CD8-positive, alpha-beta memory T cell (primary cell): ENCODE data around the gene TC2N. TPM values are rescaled to one million over a fixed set of nuclear protein-coding genes. Genes with fewer than 3 reads are reported as not detected.

Source experiments
- CTCF ChIA-PET: fragments of 350-600 bp; sonication (Branson Sonifier 250); formaldehyde crosslinking; loops from one replicate; lab custom pipeline; 2021; ENCODE audit warnings: antibody characterized with exemption; lab: Charles Lee
- POLR2A ChIA-PET: fragments of 350-600 bp; sonication (Branson Sonifier 250); formaldehyde crosslinking; loops from one replicate; lab custom pipeline; 2021; ENCODE audit warnings: antibody characterized with exemption; lab: Charles Lee
- DNase-seq, 5 donors: peaks; one replicate each; pipeline versions ENCODE4 v3.0.0 to v3.0.0-alpha.2; 2020 to 2022; ENCODE audit warnings: mixed read lengths in 1 of 5
- H3K27ac ChIP-seq: one replicate; pipeline ENCODE4 v1.7.0; 2013; ENCODE audit warnings: low read depth, mild to moderate bottlenecking, low read length, moderate library complexity
- H3K27me3 ChIP-seq: 2 replicates; pipeline ENCODE4 v1.7.0; 2013; ENCODE audit warnings: low read length, mild to moderate bottlenecking; ENCODE audit not compliant: insufficient read depth, poor library complexity, severe bottlenecking
- H3K36me3 ChIP-seq: 2 replicates; pipeline ENCODE4 v1.7.0; 2013; ENCODE audit warnings: mild to moderate bottlenecking, low read length, moderate library complexity; ENCODE audit not compliant: insufficient read depth
- H3K4me1 ChIP-seq: 2 replicates; pipeline ENCODE4 v1.7.0; 2013; ENCODE audit warnings: mild to moderate bottlenecking, low read length, moderate library complexity; ENCODE audit not compliant: insufficient read depth
- H3K4me3 ChIP-seq: 2 replicates; pipeline ENCODE4 v1.7.0; 2013; ENCODE audit warnings: mild to moderate bottlenecking, low read length
- H3K9me3 ChIP-seq: 2 replicates; pipeline ENCODE4 v1.7.0; 2013; ENCODE audit warnings: mild to moderate bottlenecking, low read length
- H3K27ac Mint-ChIP-seq, 8 donors: one replicate each; pipeline ENCODE4 v1.8.0; 2020 to 2021; ENCODE audit warnings: mixed read lengths in 8 of 8, mild to moderate bottlenecking in 6 of 8, inconsistent platforms in 3 of 8, moderate library complexity in 3 of 8
- H3K27me3 Mint-ChIP-seq, 2 donors: one replicate each; pipeline ENCODE4 v1.8.0; 2020 to 2021; ENCODE audit warnings: mixed read lengths in 2 of 2, mild to moderate bottlenecking in 1 of 2, moderate library complexity in 1 of 2
- H3K36me3 Mint-ChIP-seq, 3 donors: one replicate each; pipeline ENCODE4 v1.8.0; 2020 to 2021; ENCODE audit warnings: mixed read lengths in 3 of 3, inconsistent platforms in 1 of 3, mild to moderate bottlenecking in 1 of 3
- H3K4me1 Mint-ChIP-seq, 3 donors: one replicate each; pipeline ENCODE4 v1.8.0; 2020 to 2021; ENCODE audit warnings: mixed read lengths in 3 of 3, inconsistent platforms in 1 of 3, mild to moderate bottlenecking in 1 of 3
- H3K4me3 Mint-ChIP-seq, 7 donors: one replicate each; pipeline ENCODE4 v1.8.0; 2020 to 2021; ENCODE audit warnings: mixed read lengths in 7 of 7, mild to moderate bottlenecking in 6 of 7, moderate library complexity in 4 of 7, inconsistent platforms in 2 of 7
- H3K9me3 Mint-ChIP-seq, 5 donors: one replicate each; pipeline ENCODE4 v1.8.0; 2020 to 2022; ENCODE audit warnings: mixed read lengths in 5 of 5, mild to moderate bottlenecking in 3 of 5, moderate library complexity in 2 of 5, inconsistent platforms in 1 of 5
- polyA plus RNA-seq: library from polyadenylated mRNA; unstranded; fragments of 300-500 nt; fragmentation: Illumina TruSeq; gene quantifications from one replicate; pipeline ENCODE4 v1.2.3, GENCODE V29; 2021
- total RNA-seq, 2 experiments: library from RNA; stranded (reverse); gene quantifications; one replicate each; pipeline ENCODE4 v1.2.3, GENCODE V29; 2021

Gene TC2N
- total and polyA plus RNA-seq, 3 experiments from 2014 or later: 43.1 to 228 (median 45.2) TPM

GRCh38 chr14:91897106-91897701 is 29.9 kb upstream of the TC2N start:
- POLR2A ChIA-PET: interaction anchor here (1.4 kb wide), 1 partner anchor 14 kb away, joined by 3 read pairs; no protein-coding TSS in a partner anchor

GRCh38 chr14:91896419-91896818 is 29.1 kb upstream of the TC2N start:
- Mint-ChIP-seq H3K9me3 (no peaks in the 10 kb centered on the region), H3K36me3 (no peaks in the 10 kb centered on the region), H3K27ac (no peak overlapping the region), H3K4me1 (peaks cover 28 to 49% (median 29%) of the 10 kb centered on the region in 3 donors), H3K4me3 (no peak overlapping the region), H3K27me3 (no peaks in the 10 kb centered on the region)
- DNase-seq: no peak
- Histone ChIP-seq H3K27ac (no peak overlapping the region), H3K4me1 (peaks cover 30% of the 10 kb centered on the region), H3K4me3 (no peak overlapping the region), H3K27me3 (no peaks in the 10 kb centered on the region), H3K36me3 (no peaks in the 10 kb centered on the region), H3K9me3 (no peaks in the 10 kb centered on the region)
- POLR2A ChIA-PET: interaction anchor here (1.1 to 1.4 kb wide), 2 partner anchors 13 to 29 kb away, joined by 3 read pairs; partner anchors contain the start of gene TC2N
- CTCF ChIA-PET: interaction anchor here (1.2 kb wide), 1 partner anchor 15 kb away, joined by 6 read pairs; no protein-coding TSS in a partner anchor

More at GRCh38 chr14:91897106-91897701, 29.9 kb upstream of the TC2N start:
- H3K27me3 ChIP-seq: no peaks in the 10 kb centered on the region
- no peaks in the 10 kb centered on the region for H3K27me3 Mint-ChIP-seq
- no peaks in the 10 kb centered on the region for H3K9me3 ChIP-seq
- no peak overlapping the region for H3K4me3 ChIP-seq
- H3K9me3 Mint-ChIP-seq: no peaks in the 10 kb centered on the region
- H3K4me3 Mint-ChIP-seq: no peak overlapping the region
- H3K4me1 Mint-ChIP-seq: peaks cover 21 to 41% (median 22%) of the 10 kb centered on the region in 3 donors
- CTCF ChIA-PET: interaction anchor here (1.2 kb wide), 1 partner anchor 14 kb away, joined by 6 read pairs; no protein-coding TSS in a partner anchor
- peaks cover 22% of the 10 kb centered on the region for H3K4me1 ChIP-seq
- no peak overlapping the region for H3K27ac ChIP-seq
- H3K36me3 ChIP-seq: no peaks in the 10 kb centered on the region
- H3K27ac Mint-ChIP-seq: no peak overlapping the region
- H3K36me3 Mint-ChIP-seq: no peaks in the 10 kb centered on the region
- DNase-seq: no peak

GRCh38 chr14:91893669-91894068 is 26.3 kb upstream of the TC2N start:
- no peaks in the 10 kb centered on the region for H3K27me3 ChIP-seq
- ChIA-PET CTCF (interaction anchor here (0.7 to 8.0 kb wide), 4 partner anchors 17 to 89 kb away, joined by 3 to 30 read pairs (median 5); no protein-coding TSS in a partner anchor), POLR2A (interaction anchor here (0.7 to 1.2 kb wide), 2 partner anchors 28 to 43 kb away, joined by 6 to 10 read pairs; no protein-coding TSS in a partner anchor)
- H3K36me3 ChIP-seq: no peaks in the 10 kb centered on the region
- H3K4me3 ChIP-seq: no peak overlapping the region
- Mint-ChIP-seq H3K27ac (peak overlapping the region in 6 of 8 donors; percentile 4 to 84 (median 78)), H3K9me3 (no peaks in the 10 kb centered on the region), H3K4me3 (peak overlapping the region in 1 of 7 donors; percentile 24), H3K27me3 (no peaks in the 10 kb centered on the region), H3K4me1 (peaks cover 55 to 67% (median 57%) of the 10 kb centered on the region in 3 donors), H3K36me3 (no peaks in the 10 kb centered on the region)
- no peaks in the 10 kb centered on the region for H3K9me3 ChIP-seq
- no peak overlapping the region for H3K27ac ChIP-seq
- no peak for DNase-seq
- H3K4me1 ChIP-seq: peaks cover 58% of the 10 kb centered on the region

GRCh38 chr14:91893007-91893406 is 25.7 kb upstream of the TC2N start:
- Histone ChIP-seq H3K27ac (no peak overlapping the region), H3K9me3 (no peaks in the 10 kb centered on the region), H3K27me3 (no peaks in the 10 kb centered on the region), H3K4me3 (no peak overlapping the region), H3K4me1 (peaks cover 59% of the 10 kb centered on the region), H3K36me3 (no peaks in the 10 kb centered on the region)
- Mint-ChIP-seq H3K27me3 (no peaks in the 10 kb centered on the region), H3K9me3 (no peaks in the 10 kb centered on the region), H3K4me3 (no peak overlapping the region), H3K4me1 (peaks cover 55 to 70% (median 60%) of the 10 kb centered on the region in 3 donors), H3K36me3 (no peaks in the 10 kb centered on the region), H3K27ac (peak overlapping the region in 4 of 8 donors; percentile 66 to 84 (median 78))
- peak in 1 of 5 donors; percentile 26 for DNase-seq
- ChIA-PET CTCF (interaction anchor here (0.7 to 8.0 kb wide), 6 partner anchors 10 to 88 kb away, joined by 3 to 30 read pairs (median 4); no protein-coding TSS in a partner anchor), POLR2A (interaction anchor here (0.9 kb wide), 1 partner anchor 29 kb away, joined by 3 read pairs; no protein-coding TSS in a partner anchor)

GRCh38 chr14:91891721-91892220 is 24.4 kb upstream of the TC2N start:
- no peaks in the 10 kb centered on the region for H3K27me3 ChIP-seq
- no peak for DNase-seq
- H3K9me3 ChIP-seq: no peaks in the 10 kb centered on the region
- H3K36me3 ChIP-seq: no peaks in the 10 kb centered on the region
- Mint-ChIP-seq H3K27ac (peak overlapping the region in 7 of 8 donors; percentile 43 to 94 (median 89)), H3K4me1 (peaks cover 54 to 69% (median 60%) of the 10 kb centered on the region in 3 donors), H3K27me3 (no peaks in the 10 kb centered on the region), H3K9me3 (no peaks in the 10 kb centered on the region), H3K4me3 (peak overlapping the region in 3 of 7 donors; percentile 2 to 46 (median 39)), H3K36me3 (no peaks in the 10 kb centered on the region)
- ChIA-PET CTCF (interaction anchor here (0.8 to 8.0 kb wide), 8 partner anchors 9 to 244 kb away, joined by 3 to 30 read pairs (median 4); no protein-coding TSS in a partner anchor), POLR2A (interaction anchor here (0.8 kb wide), 2 partner anchors 18 to 33 kb away, joined by 3 read pairs; no protein-coding TSS in a partner anchor)
- peaks cover 59% of the 10 kb centered on the region for H3K4me1 ChIP-seq
- H3K4me3 ChIP-seq: no peak overlapping the region
- H3K27ac ChIP-seq: no peak overlapping the region

- peaks cover 54 to 74% (median 62%) of the 10 kb centered on the region in 3 donors for H3K4me1 Mint-ChIP-seq
- Histone ChIP-seq H3K36me3 (no peaks in the 10 kb centered on the region), H3K9me3 (no peaks in the 10 kb centered on the region), H3K27me3 (no peaks in the 10 kb centered on the region), H3K27ac (no peak overlapping the region), H3K4me1 (peaks cover 59% of the 10 kb centered on the region), H3K4me3 (no peak overlapping the region)
- H3K9me3 Mint-ChIP-seq: no peaks in the 10 kb centered on the region
- H3K27ac Mint-ChIP-seq: peak overlapping the region in 7 of 8 donors; percentile 23 to 94 (median 89)
- H3K36me3 Mint-ChIP-seq: no peaks in the 10 kb centered on the region
- ChIA-PET CTCF (interaction anchor here (1.0 to 8.0 kb wide), 5 partner anchors 8 to 106 kb away, joined by 3 to 30 read pairs (median 5); no protein-coding TSS in a partner anchor), POLR2A (interaction anchor here (0.8 to 2.0 kb wide), 3 partner anchors 17 to 33 kb away, joined by 3 to 7 read pairs (median 3); partner anchors contain the start of gene TC2N)
- peak overlapping the region in 5 of 7 donors; percentile 39 to 89 (median 39) for H3K4me3 Mint-ChIP-seq
- H3K27me3 Mint-ChIP-seq: no peaks in the 10 kb centered on the region
- no peak for DNase-seq
Observed at GRCh38 chr14:91891101-91891500, 23.8 kb upstream of the TC2N start.

- peaks cover 54 to 76% (median 63%) of the 10 kb centered on the region in 3 donors for H3K4me1 Mint-ChIP-seq
- CTCF ChIA-PET: interaction anchor here (0.8 to 8.0 kb wide), 2 partner anchors 20 to 27 kb away, joined by 3 to 30 read pairs; no protein-coding TSS in a partner anchor
Observed at GRCh38 chr14:91890291-91890749, 23.0 kb upstream of the TC2N start.

More at GRCh38 chr14:91890291-91890749, 23.0 kb upstream of the TC2N start:
- DNase-seq: peak in 2 of 5 donors; percentile 34 to 65
- no peaks in the 10 kb centered on the region for H3K36me3 Mint-ChIP-seq
- Histone ChIP-seq H3K4me1 (peaks cover 59% of the 10 kb centered on the region), H3K4me3 (peak overlapping the region; percentile 2), H3K27ac (no peak overlapping the region), H3K9me3 (no peaks in the 10 kb centered on the region), H3K36me3 (no peaks in the 10 kb centered on the region), H3K27me3 (no peaks in the 10 kb centered on the region)
- H3K27ac Mint-ChIP-seq: peak overlapping the region; percentile 66 to 97 (median 92)
- peak overlapping the region; percentile 0 to 89 (median 77) for H3K4me3 Mint-ChIP-seq
- no peaks in the 10 kb centered on the region for H3K27me3 Mint-ChIP-seq
- no peaks in the 10 kb centered on the region for H3K9me3 Mint-ChIP-seq
- POLR2A ChIA-PET: interaction anchor here (2.0 kb wide), 1 partner anchor 23 kb away, joined by 7 read pairs; the partner anchor contains the start of gene TC2N
